Activated T-cell treated with anti-CD3 and anti-CD28 coated beads, Interleukin-2, amount 50 U/mL, for 1 hour (primary cell): ENCODE results near the gene HS3ST6.
"Not testable (repeated sequence)": the region's sequence is repeated elsewhere in the genome, so short reads cannot be mapped to it uniquely, and the experiment has no call there.

Experiments used
- DNase-seq: peaks from one replicate; pipeline ENCODE4 v3.0.0-alpha.2; 2020

The HS3ST6 gene

GRCh38 chr16:1924095-1924494 is 5.9 kb upstream of the HS3ST6 start:
- DNase-seq: no peak

- DNase-seq: peak; percentile 35
These were observed 5.3 kb upstream of the HS3ST6 start for GRCh38 chr16:1923299-1924034.

- DNase-seq: no peak
These were observed 4.1 kb upstream of the HS3ST6 start for GRCh38 chr16:1922357-1922756.

DNA sequence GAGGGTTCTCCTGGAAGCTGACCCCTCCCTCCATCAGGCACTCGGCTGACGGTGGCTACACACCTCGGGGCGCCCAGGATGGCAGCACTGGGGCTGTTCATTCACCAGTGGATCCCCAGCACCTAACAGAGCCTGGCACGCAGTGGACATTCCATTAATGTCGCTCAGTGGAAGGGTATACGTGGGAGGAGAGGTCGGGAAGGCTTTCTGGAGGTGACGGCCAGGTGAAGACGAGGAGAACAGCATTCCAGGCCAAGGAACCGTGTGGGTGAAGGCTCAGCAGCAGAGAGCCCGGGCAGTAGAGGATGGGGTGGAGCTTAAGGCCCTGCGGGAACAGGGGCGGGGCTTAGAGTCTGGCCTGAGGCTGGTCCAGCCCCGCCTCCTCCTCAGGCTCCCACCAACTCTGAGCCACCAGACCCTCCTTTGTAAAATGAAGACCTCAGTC is 2.5 kb upstream of the HS3ST6 start:
- DNase-seq: no peak

DNA sequence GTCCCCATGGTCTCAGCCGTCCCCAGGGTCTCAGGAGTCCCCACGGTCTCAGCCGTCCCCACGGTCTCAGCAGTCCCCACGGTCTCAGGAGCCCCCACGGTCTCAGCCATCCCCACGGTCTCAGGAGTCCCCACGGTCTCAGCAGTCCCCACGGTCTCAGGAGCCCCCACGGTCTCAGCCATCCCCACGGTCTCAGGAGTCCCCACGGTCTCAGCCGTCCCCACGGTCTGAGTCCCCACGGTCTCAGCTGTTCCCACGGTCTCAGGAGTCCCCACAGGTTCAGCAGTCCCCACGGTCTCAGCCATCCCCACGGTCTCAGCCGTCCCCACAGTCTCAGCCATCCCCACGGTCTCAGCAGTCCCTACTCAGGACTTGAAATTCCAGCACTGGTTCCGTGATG is 1.9 kb upstream of the HS3ST6 start:
- not testable (repeated sequence) for DNase-seq

DNA sequence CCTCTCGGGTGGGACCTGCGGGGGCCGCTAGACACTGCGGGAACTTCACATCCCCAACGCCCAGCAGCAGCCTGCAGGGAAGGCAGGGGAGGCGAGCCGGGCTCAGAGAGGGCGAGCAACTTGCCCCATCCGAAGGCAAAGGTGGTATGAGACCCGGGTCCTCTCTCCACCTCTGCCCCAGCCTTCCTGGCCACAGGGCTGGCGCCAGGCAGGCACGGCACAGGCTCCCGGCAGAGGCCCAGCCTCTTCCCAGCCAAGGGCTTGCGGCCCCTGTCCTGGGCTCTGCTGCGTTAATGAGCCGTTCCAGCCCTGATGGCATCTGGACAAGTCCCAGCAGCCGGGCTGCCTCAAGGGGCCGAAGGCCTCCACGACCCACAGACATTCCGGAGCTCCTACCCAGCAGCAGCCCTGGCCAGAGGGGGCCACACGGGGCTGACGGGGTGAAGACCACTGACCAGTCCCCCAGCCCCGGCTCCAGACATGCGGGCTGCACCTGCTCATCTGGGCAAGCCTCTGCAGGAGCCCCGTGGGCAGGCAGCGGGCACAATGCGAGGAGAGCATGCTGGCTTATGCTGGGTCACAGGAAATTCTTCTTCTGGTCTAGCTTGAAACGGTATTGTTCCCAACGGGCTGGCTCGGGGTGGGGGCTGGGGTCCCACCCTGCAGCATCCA is 1.2 kb upstream of the HS3ST6 start:
- DNase-seq: no peak

DNA sequence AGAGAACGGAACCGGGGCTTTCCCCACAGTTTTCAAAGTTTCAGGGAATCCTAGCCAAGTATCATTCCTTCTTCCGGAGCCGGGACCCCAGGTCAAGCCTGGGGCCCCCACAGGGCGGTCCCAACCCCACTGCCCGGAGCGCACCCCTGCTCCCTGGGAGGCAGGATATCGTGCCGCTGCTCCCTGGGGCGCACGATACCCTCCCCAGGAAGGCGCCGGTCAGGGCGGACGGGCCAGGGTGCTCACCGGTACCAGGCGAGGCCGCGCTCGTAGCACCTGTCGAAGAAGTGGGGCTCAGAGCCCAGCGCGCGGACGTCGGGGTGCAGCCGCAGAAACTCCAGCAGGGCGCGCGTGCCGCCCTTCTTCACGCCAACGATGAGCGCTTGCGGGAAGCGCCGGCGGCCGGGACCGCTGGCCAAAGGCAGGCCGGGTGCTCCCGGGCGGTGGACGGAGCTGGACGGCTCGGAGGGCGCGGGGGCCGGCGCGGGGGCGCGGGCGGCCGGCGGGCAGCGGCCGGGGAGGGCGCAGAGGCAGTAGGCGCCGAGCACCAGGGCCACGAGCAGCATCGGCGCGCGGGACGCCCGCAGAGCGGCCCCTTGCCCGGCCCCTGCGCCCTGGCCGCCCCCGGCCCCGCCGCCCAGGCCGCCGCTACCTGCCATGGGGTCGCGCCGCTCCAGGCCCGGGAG is 407 bp downstream of the HS3ST6 start:
- DNase-seq: no peak

- DNase-seq: no peak
These were observed 1.1 kb downstream of the HS3ST6 start for GRCh38 chr16:1917056-1917664.

- no peak for DNase-seq
These were observed 1.6 kb downstream of the HS3ST6 start for GRCh38 chr16:1916640-1916990.

DNA sequence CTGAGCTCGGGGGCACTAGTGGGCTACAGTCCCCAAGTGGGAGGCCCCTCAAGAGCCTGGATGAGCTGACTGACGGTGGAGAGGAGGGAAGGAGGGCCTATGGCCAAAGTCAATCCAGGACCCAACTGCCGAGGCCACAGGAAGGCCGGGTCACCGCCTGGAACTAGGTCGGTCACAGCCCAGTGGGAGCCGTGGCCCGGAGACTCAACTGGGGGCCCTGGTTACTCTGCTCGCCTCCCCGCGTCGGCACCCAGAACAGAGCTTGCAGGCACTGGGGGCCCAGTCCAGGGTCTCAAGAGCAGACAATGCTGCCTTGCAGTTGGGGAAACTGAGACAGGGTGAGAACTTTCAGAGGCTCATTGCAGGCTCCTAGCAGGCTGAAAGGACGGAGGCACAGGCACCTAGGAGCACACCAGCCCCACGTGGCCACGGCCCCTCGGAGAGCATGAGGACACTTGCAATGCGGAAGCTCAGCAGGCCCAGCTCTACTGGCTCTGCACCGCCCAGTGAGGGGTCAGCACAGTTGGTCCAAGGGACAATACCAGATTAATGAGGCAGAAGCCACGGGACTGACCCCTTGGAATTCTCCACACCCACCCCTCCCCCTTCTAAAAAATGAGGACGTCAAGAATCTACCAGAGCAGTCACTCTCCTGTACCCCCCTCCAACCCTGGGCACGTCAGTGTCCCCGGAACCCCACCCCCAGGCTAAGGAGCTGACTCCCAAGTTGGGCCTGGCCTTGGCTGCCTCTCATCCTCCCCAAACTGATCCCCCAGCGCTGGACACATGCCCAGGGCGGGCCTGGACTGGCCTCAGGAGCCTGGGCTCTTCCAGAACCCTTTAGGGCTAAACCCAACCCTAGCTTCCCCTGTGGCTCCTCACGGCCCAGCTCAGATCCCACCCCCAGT is 2.2 kb downstream of the HS3ST6 start:
- DNase-seq: no peak

DNA sequence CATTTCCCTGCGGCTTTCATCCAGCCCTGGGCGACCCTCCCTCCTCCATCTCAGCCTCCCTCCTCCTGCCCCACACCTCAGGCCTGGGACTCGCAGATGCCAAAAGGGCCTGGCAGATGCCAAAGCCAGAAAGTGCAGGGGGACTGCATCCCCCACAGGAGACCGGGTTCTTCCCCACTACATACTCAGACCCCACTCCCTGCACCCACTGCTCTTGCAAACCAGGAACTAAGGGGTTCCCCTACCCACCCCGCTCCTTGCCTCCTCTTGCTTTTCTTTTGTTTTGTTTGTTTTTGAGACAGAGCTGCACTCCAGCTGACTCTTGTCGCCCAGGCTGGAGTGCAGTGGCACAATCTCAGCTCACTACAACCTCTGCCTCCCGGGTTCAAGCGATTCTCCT is 3.2 kb downstream of the HS3ST6 start:
- DNase-seq: no peak

DNA sequence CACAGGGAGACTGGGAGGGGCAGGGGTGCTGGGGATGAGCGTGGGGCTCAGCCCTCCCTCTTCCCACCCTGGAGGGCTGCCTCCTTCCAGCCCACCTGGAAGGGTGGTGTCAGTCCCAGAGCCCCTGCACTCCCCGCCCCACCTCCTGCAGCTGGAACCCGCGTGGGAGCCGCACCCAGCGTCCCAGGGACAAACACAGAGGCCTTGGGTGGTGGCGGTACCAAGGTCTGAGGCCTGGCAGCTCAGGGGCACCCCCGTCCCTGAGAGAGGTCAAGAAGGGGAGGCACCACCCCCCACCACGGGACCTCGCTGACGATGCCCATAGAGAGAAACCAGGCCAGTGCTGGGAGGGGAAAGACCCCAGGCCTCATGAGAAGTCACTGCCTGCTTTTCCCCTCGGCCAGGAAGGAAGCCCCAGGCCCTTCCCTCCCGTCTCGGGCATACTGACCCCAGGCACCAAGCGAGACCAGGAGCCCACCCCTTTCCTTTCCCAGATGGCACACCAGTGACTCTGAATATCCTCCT is 4.1 kb downstream of the HS3ST6 start:
- no peak for DNase-seq

GRCh38 chr16:1913327-1914083 is 4.7 kb downstream of the HS3ST6 start:
- no peak for DNase-seq

DNA sequence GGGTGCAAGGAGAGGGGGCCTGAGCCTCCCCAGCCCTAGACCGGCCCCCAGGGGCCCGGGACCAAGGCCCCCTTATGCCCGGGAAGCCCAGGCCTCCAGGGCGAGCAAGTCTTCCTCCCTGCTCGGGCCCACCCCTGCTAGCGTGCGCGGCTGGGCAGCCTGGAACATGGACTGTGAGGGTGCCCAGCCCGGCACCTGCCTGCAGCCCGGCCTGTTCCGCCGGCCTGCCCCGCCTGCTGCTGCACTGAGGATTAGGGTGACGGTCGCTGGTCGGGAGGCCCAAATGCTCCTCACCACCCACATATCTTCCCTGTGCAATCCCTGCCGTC is 6.0 kb downstream of the HS3ST6 start:
- DNase-seq: no peak

GRCh38 chr16:1911467-1912214 is 6.6 kb downstream of the HS3ST6 start:
- DNase-seq: no peak

DNA sequence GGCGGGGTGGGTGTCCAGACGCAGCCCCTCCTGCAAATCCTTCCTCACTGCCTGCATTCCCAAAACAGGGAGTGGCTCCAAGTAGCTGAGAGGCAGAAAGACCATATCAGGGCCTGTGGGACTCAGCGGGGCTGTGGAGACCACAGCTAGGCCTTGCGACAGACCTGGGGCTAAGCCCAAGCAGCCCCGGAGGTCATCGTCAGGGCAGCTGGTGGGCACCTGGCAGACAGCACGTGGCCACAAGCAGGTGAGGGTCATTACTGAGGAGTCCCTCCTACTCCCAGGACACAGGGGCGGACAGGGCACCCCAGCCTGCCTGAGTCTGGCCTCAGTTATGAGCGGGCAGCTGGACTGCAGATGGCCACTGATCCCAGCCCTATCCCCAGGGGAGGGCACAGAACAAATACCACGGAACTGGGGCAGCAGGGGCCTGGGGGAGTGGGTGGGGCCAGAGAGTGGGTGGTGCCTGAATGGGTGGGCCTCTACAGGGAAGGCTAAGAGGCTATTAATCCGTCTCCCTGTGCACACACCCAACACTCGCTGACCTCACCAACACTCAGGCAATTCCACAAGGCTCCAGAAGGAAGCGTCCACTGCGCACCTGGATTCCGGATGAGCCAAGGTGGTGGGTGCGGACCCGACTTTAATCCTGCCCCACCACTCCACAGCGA is 8.5 kb downstream of the HS3ST6 start:
- DNase-seq: no peak

GRCh38 chr16:1908983-1909382 is 9.2 kb downstream of the HS3ST6 start:
- DNase-seq: no peak

GRCh38 chr16:1908184-1908583 is 10.0 kb downstream of the HS3ST6 start:
- DNase-seq: no peak

DNA sequence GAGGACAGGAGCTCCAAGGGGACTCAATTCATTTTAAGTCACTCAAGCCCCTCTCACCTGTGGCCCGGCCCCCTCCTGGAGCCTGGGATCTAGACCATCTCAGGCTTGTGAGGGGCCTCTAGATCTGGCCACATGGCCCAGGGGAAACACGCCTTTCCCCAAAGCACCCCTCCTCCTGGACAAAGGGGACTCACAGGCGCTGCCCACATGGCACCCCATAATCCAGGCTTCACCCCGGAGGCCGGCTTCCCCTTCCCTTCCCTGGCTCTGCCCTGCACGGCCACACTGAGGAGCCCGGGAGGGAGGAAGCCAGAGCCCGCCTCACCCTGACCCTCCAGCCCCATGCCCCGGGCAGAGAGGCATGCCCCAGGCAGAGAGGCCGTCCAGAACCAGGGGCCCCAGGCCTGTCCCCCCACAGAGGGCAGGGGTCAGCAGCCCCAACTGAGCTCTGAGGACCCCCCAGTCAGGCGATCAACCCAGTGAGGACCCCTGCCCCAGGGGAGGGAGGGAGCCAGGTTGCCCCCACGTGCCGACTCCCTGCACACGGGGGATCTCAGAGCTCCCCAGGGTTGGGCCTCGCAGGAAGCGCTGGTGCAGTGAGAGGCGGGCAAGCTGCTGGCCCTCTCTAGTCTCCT is 10.9 kb downstream of the HS3ST6 start:
- no peak for DNase-seq

GRCh38 chr16:1906846-1907165 is 11.4 kb downstream of the HS3ST6 start:
- DNase-seq: no peak
